Nephron progenitor cell (in vitro differentiated cells): Measurements from ENCODE around the gene DNMBP.
"Not testable (repeated sequence)": the region's sequence is repeated elsewhere in the genome, so short reads cannot be mapped to it uniquely, and the experiment has no call there.

Experiments used
- DNase-seq: peaks from one replicate; pipeline ENCODE4 v3.0.0; 2021
- H3K27ac Mint-ChIP-seq: 2 replicates; pipeline ENCODE4 v1.8.0; 2021; ENCODE audit warnings: mild to moderate bottlenecking, moderate library complexity, mixed read lengths
- H3K27me3 Mint-ChIP-seq: 2 replicates; pipeline ENCODE4 v1.8.0; 2021; ENCODE audit warnings: mild to moderate bottlenecking, low read depth, mixed read lengths; ENCODE audit not compliant: poor library complexity
- H3K36me3 Mint-ChIP-seq: 2 replicates; pipeline ENCODE4 v1.8.0; 2021; ENCODE audit warnings: low read depth, mixed read lengths
- H3K4me1 Mint-ChIP-seq: 2 replicates; pipeline ENCODE4 v1.8.0; 2021; ENCODE audit warnings: mixed read lengths
- H3K4me3 Mint-ChIP-seq: 2 replicates; pipeline ENCODE4 v1.8.0; 2021; ENCODE audit warnings: mild to moderate bottlenecking, moderate library complexity, mixed read lengths
- H3K9me3 Mint-ChIP-seq: 2 replicates; pipeline ENCODE4 v1.8.0; 2021; ENCODE audit warnings: mild to moderate bottlenecking, moderate library complexity, mixed read lengths
- TF ChIP-seq, protein P1 (sequence below): fragments of 200-600 bp; sonication (generic); IDR thresholded peaks from 2 replicates; pipeline ENCODE4 v1.5.0; 2021; ENCODE audit warnings: antibody characterized with exemption

Gene DNMBP

GRCh38 chr10:99908512-99908911 lies 101.2 kb downstream of the DNMBP start:
- H3K36me3 Mint-ChIP-seq: peaks cover 51% of the 10 kb centered on the region
- H3K27ac Mint-ChIP-seq: peak overlapping the region; percentile 25
- TF ChIP-seq, protein P1, sequence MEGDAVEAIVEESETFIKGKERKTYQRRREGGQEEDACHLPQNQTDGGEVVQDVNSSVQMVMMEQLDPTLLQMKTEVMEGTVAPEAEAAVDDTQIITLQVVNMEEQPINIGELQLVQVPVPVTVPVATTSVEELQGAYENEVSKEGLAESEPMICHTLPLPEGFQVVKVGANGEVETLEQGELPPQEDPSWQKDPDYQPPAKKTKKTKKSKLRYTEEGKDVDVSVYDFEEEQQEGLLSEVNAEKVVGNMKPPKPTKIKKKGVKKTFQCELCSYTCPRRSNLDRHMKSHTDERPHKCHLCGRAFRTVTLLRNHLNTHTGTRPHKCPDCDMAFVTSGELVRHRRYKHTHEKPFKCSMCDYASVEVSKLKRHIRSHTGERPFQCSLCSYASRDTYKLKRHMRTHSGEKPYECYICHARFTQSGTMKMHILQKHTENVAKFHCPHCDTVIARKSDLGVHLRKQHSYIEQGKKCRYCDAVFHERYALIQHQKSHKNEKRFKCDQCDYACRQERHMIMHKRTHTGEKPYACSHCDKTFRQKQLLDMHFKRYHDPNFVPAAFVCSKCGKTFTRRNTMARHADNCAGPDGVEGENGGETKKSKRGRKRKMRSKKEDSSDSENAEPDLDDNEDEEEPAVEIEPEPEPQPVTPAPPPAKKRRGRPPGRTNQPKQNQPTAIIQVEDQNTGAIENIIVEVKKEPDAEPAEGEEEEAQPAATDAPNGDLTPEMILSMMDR: no peak
- H3K4me3 Mint-ChIP-seq: no peak overlapping the region
- H3K27me3 Mint-ChIP-seq: peaks cover 5% of the 10 kb centered on the region
- no peaks in the 10 kb centered on the region for H3K9me3 Mint-ChIP-seq
- H3K4me1 Mint-ChIP-seq: peaks cover 36% of the 10 kb centered on the region
- DNase-seq: no peak

- H3K27me3 Mint-ChIP-seq: peaks cover 5% of the 10 kb centered on the region
- no peak for DNase-seq
- H3K27ac Mint-ChIP-seq: no peak overlapping the region
- H3K9me3 Mint-ChIP-seq: no peaks in the 10 kb centered on the region
- H3K4me1 Mint-ChIP-seq: peaks cover 16% of the 10 kb centered on the region
- H3K4me3 Mint-ChIP-seq: no peak overlapping the region
- TF ChIP-seq, protein P1: no peak
- H3K36me3 Mint-ChIP-seq: peaks cover 56% of the 10 kb centered on the region
Measured at GRCh38 chr10:99906470-99906869, 103.3 kb downstream of the DNMBP start.

GRCh38 chr10:99905971-99906370 lies 103.8 kb downstream of the DNMBP start:
- H3K4me3 Mint-ChIP-seq: no peak overlapping the region
- H3K27ac Mint-ChIP-seq: no peak overlapping the region
- peaks cover 13% of the 10 kb centered on the region for H3K4me1 Mint-ChIP-seq
- no peak for DNase-seq
- TF ChIP-seq, protein P1: no peak
- peaks cover 5% of the 10 kb centered on the region for H3K27me3 Mint-ChIP-seq
- peaks cover 57% of the 10 kb centered on the region for H3K36me3 Mint-ChIP-seq
- no peaks in the 10 kb centered on the region for H3K9me3 Mint-ChIP-seq

DNA sequence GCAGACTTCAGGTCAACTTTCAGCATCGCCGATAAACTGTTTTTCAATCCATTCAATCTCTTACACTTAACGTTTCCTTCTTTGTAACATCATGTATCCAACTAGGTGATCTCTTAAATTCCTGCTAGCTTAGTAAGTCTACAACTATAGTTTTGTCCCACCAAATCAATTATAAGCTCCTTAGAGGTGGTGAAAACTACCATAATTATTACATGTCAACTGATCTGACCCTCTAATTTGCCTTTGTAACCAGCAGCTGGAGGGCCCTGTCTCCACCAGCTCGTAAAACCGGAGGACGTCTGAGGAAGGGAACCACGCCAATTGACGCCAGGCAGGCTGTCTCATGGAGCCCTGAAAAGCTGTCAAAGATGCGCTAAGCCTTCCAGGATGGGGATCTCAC lies 113.9 kb downstream of the DNMBP start:
- TF ChIP-seq, protein P1: no peak

GRCh38 chr10:99895066-99895465 lies 114.7 kb downstream of the DNMBP start:
- H3K9me3 Mint-ChIP-seq, H3K27ac Mint-ChIP-seq, H3K27me3 Mint-ChIP-seq, DNase-seq, H3K4me3 Mint-ChIP-seq, H3K4me1 Mint-ChIP-seq: not testable (repeated sequence)
- peaks cover 77% of the 10 kb centered on the region for H3K36me3 Mint-ChIP-seq

More for the DNA sequence above, 113.9 kb downstream of the DNMBP start:
- peaks cover under 1% of the 10 kb centered on the region for H3K9me3 Mint-ChIP-seq
- H3K27ac Mint-ChIP-seq: no peak overlapping the region
- peaks cover 69% of the 10 kb centered on the region for H3K36me3 Mint-ChIP-seq
- H3K27me3 Mint-ChIP-seq: no peaks in the 10 kb centered on the region
- H3K4me1 Mint-ChIP-seq: no peaks in the 10 kb centered on the region
- H3K4me3 Mint-ChIP-seq: no peak overlapping the region
- DNase-seq: no peak

- no peak overlapping the region for H3K27ac Mint-ChIP-seq
- TF ChIP-seq, protein P1: no peak
- H3K27me3 Mint-ChIP-seq: no peaks in the 10 kb centered on the region
- H3K4me1 Mint-ChIP-seq: no peaks in the 10 kb centered on the region
- H3K4me3 Mint-ChIP-seq: no peak overlapping the region
- peaks cover 79% of the 10 kb centered on the region for H3K36me3 Mint-ChIP-seq
- peaks cover 7% of the 10 kb centered on the region for H3K9me3 Mint-ChIP-seq
- no peak for DNase-seq
Measured at GRCh38 chr10:99894613-99895012, 115.1 kb downstream of the DNMBP start.
